K562 (cell line): ENCODE measurements around the gene TPCN1. TPM values are rescaled to one million over a fixed set of nuclear protein-coding genes. Genes with fewer than 3 reads are reported as not detected.

Source experiments
- ARHGAP35 ChIP-seq: fragments of 450-650 bp; IDR thresholded peaks from 2 replicates; pipeline ENCODE4 v1.6.1; 2018; ENCODE audit not compliant: partially characterized antibody
- CBFB ChIP-seq: sonication (generic); formaldehyde crosslinking; IDR thresholded peaks from 2 replicates; pipeline ENCODE4 v1.4.0; 2020; ENCODE audit warnings: mild to moderate bottlenecking, missing genetic modification reagents
- ETV5 ChIP-seq: sonication (generic); formaldehyde crosslinking; IDR thresholded peaks from 2 replicates; pipeline ENCODE4 v1.4.0; 2020; ENCODE audit warnings: low read depth, mild to moderate bottlenecking, missing genetic modification reagents
- GATA2 ChIP-seq: sonication (generic); formaldehyde crosslinking; IDR thresholded peaks from 2 replicates; pipeline ENCODE4 v1.4.0; 2020; ENCODE audit warnings: mild to moderate bottlenecking, missing genetic modification reagents
- HNRNPLL ChIP-seq: fragments of 200-400 bp; formaldehyde crosslinking; IDR thresholded peaks from 2 replicates; pipeline ENCODE4 v1.6.1; 2017; ENCODE audit warnings: low read length, low read depth, mild to moderate bottlenecking; ENCODE audit not compliant: poor library complexity, severe bottlenecking
- MEF2A ChIP-seq: IDR thresholded peaks from 2 replicates; pipeline ENCODE4 v1.6.1; 2011; ENCODE audit warnings: low read depth, mild to moderate bottlenecking, low read length, moderate library complexity; ENCODE audit not compliant: control insufficient read depth
- NR2C2 ChIP-seq, 2 experiments: fragments of 200-800 bp in 1 of 2; sonication (Bioruptor generic) in 1 of 2; sonication (generic) in 1 of 2; formaldehyde crosslinking in 1 of 2; IDR thresholded peaks; 2 replicates each; pipeline versions ENCODE4 v1.6.1 to v1.8.0; 2016 to 2022; ENCODE audit warnings: mild to moderate bottlenecking in 1 of 2, missing compliant biosample characterization in 1 of 2, missing genetic modification characterization in 1 of 2, missing genetic modification reagents in 1 of 2
- NUFIP1 ChIP-seq: fragments of 450-650 bp; IDR thresholded peaks from 2 replicates; pipeline ENCODE4 v1.6.1; 2018; ENCODE audit not compliant: partially characterized antibody
- PCBP2 ChIP-seq: fragments of 200-400 bp; formaldehyde crosslinking; IDR thresholded peaks from 2 replicates; pipeline ENCODE4 v1.6.1; 2018; ENCODE audit warnings: low read length, low read depth, mild to moderate bottlenecking, moderate library complexity; ENCODE audit not compliant: poor library complexity, severe bottlenecking
- POLR2H ChIP-seq: IDR thresholded peaks from 2 replicates; pipeline ENCODE4 v1.6.1; 2016; ENCODE audit warnings: missing genetic modification characterization, low read depth, mild to moderate bottlenecking, control low read depth, missing compliant biosample characterization, moderate library complexity
- POLR3G ChIP-seq: IDR thresholded peaks from 2 replicates; pipeline ENCODE4 v1.6.1; 2011; ENCODE audit not compliant: insufficient read length, insufficient replicate concordance; ENCODE audit errors: extremely low read depth
- RAD51 ChIP-seq: fragments of 450-650 bp; IDR thresholded peaks from 2 replicates; pipeline ENCODE4 v1.7.1; 2016; ENCODE audit warnings: low read depth, mild to moderate bottlenecking, borderline replicate concordance
- RBM25 ChIP-seq: fragments of 200-400 bp; formaldehyde crosslinking; IDR thresholded peaks from 2 replicates; pipeline ENCODE4 v1.6.1; 2018; ENCODE audit warnings: low read length, low read depth, moderate library complexity; ENCODE audit not compliant: severe bottlenecking
- SAFB2 ChIP-seq: fragments of 200-400 bp; formaldehyde crosslinking; IDR thresholded peaks from 2 replicates; pipeline ENCODE4 v1.6.1; 2018; ENCODE audit warnings: borderline replicate concordance, low read length, low read depth, moderate library complexity; ENCODE audit not compliant: severe bottlenecking
- TRIM24 ChIP-seq, 2 experiments: fragments of 450-650 bp; IDR thresholded peaks; 2 replicates each; pipeline ENCODE4 v1.6.1; 2016
- ZC3H8 ChIP-seq: fragments of 450-650 bp; IDR thresholded peaks from 2 replicates; pipeline ENCODE4 v1.6.1; 2017
- ZKSCAN3 ChIP-seq: fragments of 250-450 bp; sonication (Bioruptor Pico); IDR thresholded peaks from 2 replicates; pipeline ENCODE4 v1.4.0; 2020
- ZNF146 ChIP-seq: IDR thresholded peaks from one replicate; pipeline ENCODE4 v1.6.1; 2018; ENCODE audit warnings: missing compliant biosample characterization; ENCODE audit not compliant: unreplicated experiment
- ZNF316 ChIP-seq: fragments of 450-650 bp; IDR thresholded peaks from 2 replicates; pipeline ENCODE4 v1.6.1; 2016
- ZNF41 ChIP-seq: fragments of 250-450 bp; sonication (Bioruptor Pico); conservative IDR thresholded peaks from 2 replicates; pipeline ENCODE4 v1.4.0; 2020; ENCODE audit warnings: mild to moderate bottlenecking
- ZNF436 ChIP-seq: fragments of 250-450, 450-650 bp; sonication (Bioruptor Pico); formaldehyde crosslinking; IDR thresholded peaks from 2 replicates; pipeline ENCODE4 v1.7.0; 2020; ENCODE audit warnings: mild to moderate bottlenecking
- ZNF445 ChIP-seq: fragments of 250-450 bp; sonication (Bioruptor Pico); IDR thresholded peaks from 2 replicates; pipeline ENCODE4 v1.4.0; 2020; ENCODE audit warnings: low read depth, mild to moderate bottlenecking, moderate library complexity
- ZNF75A ChIP-seq: fragments of 450-650 bp; formaldehyde crosslinking; IDR thresholded peaks from 2 replicates; pipeline ENCODE4 v1.4.0; 2020; ENCODE audit warnings: mild to moderate bottlenecking
- ZNF79 ChIP-seq: fragments of 250-450 bp; sonication (Bioruptor Pico); IDR thresholded peaks from 2 replicates; pipeline ENCODE4 v1.4.0; 2020; ENCODE audit warnings: low read depth, mild to moderate bottlenecking, moderate library complexity
- polyA plus RNA-seq, 8 experiments: library from polyadenylated mRNA; depleted of rRNA in 4 of 8; stranded (reverse) in 5 of 8; unstranded in 3 of 8; fragments of >200 nt; fragmentation: Nextera tagmentation in 2 of 8; fragmentation: Illumina TruSeq in 1 of 8; extraction: Ambion mirVana in 2 of 8; extraction: Trizol in 1 of 8; gene quantifications; 2 replicates each; pipeline versions ENCODE4 v1.2.1 to v1.2.3, GENCODE V29; 2011 to 2014; ENCODE audit warnings: inconsistent platforms in 1 of 8, missing spikeins in 1 of 8
- total RNA-seq, 7 experiments: library from RNA; depleted of rRNA in 6 of 7; stranded (reverse); fragments of >200 nt in 6 of 7; fragmentation: Illumina TruSeq in 2 of 7; extraction: Trizol in 2 of 7; gene quantifications; 2 replicates each; pipeline versions ENCODE4 v1.2.1 to v1.2.3, GENCODE V29; 2011 to 2021; ENCODE audit warnings: low replicate concordance in 1 of 7
- TF ChIP-seq, protein P1 (sequence below): IDR thresholded peaks from 3 replicates; pipeline ENCODE4 v1.6.1; 2011; ENCODE audit warnings: borderline replicate concordance, mild to moderate bottlenecking; ENCODE audit not compliant: insufficient read length, insufficient read depth
- TF ChIP-seq, protein P2 (sequence below), 2 experiments: fragments of 450-650 bp; IDR thresholded peaks; 2 replicates each; pipeline ENCODE4 v1.6.1; 2016

Gene TPCN1
- total and polyA plus RNA-seq, 9 of the 15 experiments (the other 6 are each of a cell fraction or from before 2014, with no cell fraction given) = 0.80 to 23.8 (median 7.4) TPM

DNA sequence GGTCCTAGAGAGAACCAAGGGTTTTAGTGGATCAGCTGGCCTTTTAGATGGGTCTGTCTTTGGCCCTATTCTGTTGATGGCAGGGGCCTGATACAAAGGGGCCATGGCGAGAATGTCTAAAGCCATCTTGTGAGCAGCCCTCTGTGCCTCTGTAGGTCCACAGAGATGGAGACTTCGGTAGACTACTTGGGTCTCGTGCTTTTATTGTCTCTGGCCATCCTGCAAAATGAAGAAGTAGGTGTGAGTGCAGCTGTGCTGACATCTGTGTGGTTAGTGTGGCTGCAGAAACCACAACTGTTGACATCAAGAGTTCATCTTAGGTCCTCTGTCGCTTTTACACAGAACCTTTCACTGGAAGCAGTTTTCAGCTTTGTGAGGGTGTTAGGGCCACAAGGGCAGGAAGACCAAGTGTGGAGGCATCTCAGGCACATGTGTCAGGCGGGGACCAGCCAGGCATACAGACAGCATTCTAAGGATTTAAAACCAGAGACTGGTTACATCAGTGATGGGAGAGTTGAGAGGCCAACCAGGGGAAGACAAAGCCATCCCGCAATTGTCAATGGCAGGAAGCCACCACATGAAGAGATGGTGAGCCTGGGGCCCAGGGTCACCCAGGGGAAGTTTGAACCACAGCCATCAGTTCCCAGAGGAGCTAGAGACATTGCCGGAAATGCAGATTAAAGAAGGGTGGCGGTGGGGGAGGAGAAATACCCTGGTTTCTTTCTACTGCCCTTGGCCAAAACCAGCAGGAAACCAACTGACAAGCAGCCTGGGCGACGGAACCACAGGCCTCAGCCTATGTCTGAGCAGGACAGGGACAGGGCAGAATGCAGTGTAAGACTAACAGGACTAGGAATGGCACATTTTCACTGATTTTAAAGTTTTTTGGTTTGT lies 13.0 kb upstream of the TPCN1 start (continued):
- TF ChIP-seq ARHGAP35 (no peak), ZKSCAN3 (CRISPR knock-in tag) (no peak), ZNF445 (CRISPR knock-in tag) (no peak), ETV5 (peak; percentile 11; the same call in 1 of the 2 replicates), ZNF41 (CRISPR knock-in tag) (no peak), RBM25 (no peak), ZC3H8 (no peak), ZNF75A (CRISPR knock-in tag) (no peak), RAD51 (no peak), CBFB (peak; percentile 92), NUFIP1 (no peak), ZNF436 (CRISPR knock-in tag) (no peak), POLR2H (tag) (no peak), GATA2 (CRISPR knock-in tag) (no peak), HNRNPLL (no peak), SAFB2 (no peak), POLR3G (no peak), PCBP2 (no peak), MEF2A (no peak), ZNF146 (CRISPR knock-in tag) (no peak), NR2C2 (CRISPR knock-in tag; IDR thresholded peaks at IDR 0.05) (peak; percentile 40; the same call in 1 of the 2 replicates), NR2C2 (tag; IDR thresholded peaks at IDR 0.05) (peak; percentile 86), ZNF316 (no peak), ZNF79 (CRISPR knock-in tag) (no peak), TRIM24 (IDR thresholded peaks at IDR 0.05) (no peak)
- TF ChIP-seq, protein P1, sequence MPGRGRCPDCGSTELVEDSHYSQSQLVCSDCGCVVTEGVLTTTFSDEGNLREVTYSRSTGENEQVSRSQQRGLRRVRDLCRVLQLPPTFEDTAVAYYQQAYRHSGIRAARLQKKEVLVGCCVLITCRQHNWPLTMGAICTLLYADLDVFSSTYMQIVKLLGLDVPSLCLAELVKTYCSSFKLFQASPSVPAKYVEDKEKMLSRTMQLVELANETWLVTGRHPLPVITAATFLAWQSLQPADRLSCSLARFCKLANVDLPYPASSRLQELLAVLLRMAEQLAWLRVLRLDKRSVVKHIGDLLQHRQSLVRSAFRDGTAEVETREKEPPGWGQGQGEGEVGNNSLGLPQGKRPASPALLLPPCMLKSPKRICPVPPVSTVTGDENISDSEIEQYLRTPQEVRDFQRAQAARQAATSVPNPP = no peak
- TF ChIP-seq, protein P2, sequence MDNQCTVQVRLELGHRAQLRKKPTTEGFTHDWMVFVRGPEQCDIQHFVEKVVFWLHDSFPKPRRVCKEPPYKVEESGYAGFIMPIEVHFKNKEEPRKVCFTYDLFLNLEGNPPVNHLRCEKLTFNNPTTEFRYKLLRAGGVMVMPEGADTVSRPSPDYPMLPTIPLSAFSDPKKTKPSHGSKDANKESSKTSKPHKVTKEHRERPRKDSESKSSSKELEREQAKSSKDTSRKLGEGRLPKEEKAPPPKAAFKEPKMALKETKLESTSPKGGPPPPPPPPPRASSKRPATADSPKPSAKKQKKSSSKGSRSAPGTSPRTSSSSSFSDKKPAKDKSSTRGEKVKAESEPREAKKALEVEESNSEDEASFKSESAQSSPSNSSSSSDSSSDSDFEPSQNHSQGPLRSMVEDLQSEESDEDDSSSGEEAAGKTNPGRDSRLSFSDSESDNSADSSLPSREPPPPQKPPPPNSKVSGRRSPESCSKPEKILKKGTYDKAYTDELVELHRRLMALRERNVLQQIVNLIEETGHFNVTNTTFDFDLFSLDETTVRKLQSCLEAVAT (IDR thresholded peaks at IDR 0.05) = peak in 1 of 2 experiments; percentile 95; a peak in 2 of 4 replicates
